BJ (cell line): Measurements from ENCODE around the gene C1orf50. TPM values are rescaled to one million over a fixed set of nuclear protein-coding genes. Genes with fewer than 3 reads are reported as not detected.
A peak's percentile ranks its signal among the peaks of the same experiment; 100 is the strongest.

Experiments
- CTCF ChIA-PET: fragments of 350-600 bp; formaldehyde crosslinking; extraction: SDS; loops from one replicate; lab custom pipeline; 2021; ENCODE audit warnings: antibody characterized with exemption, inconsistent platforms; lab: Yijun Ruan, JAX
- POLR2A ChIA-PET: fragments of 300-600 bp; sonication (Branson Sonifier 250); formaldehyde crosslinking; extraction: SDS; loops from one replicate; lab custom pipeline; 2021; ENCODE audit warnings: antibody characterized with exemption; lab: Charles Lee
- DNase-seq: peaks from one replicate; pipeline ENCODE4 v3.0.0-alpha.2; 2011; ENCODE audit warnings: low read depth
- H3K27me3 ChIP-seq: 2 replicates; pipeline ENCODE4 v1.6.0; 2011; ENCODE audit warnings: low read length; ENCODE audit not compliant: control insufficient read depth, insufficient read depth
- H3K36me3 ChIP-seq: 2 replicates; pipeline ENCODE4 v1.5.1; 2011; ENCODE audit warnings: low read length; ENCODE audit not compliant: control insufficient read depth, insufficient read depth
- H3K4me3 ChIP-seq: 2 replicates; pipeline ENCODE4 v1.5.1; 2011; ENCODE audit warnings: low read depth, mild to moderate bottlenecking, control low read depth, low read length
- CTCF ChIP-seq: IDR thresholded peaks from 2 replicates; pipeline ENCODE4 v1.5.1; 2011; ENCODE audit warnings: low read depth, mild to moderate bottlenecking, control low read depth, inconsistent platforms, low read length, moderate library complexity; ENCODE audit not compliant: insufficient read depth
- polyA plus RNA-seq: library from polyadenylated mRNA; depleted of rRNA; stranded (reverse); fragments of >200 nt; gene quantifications from 2 replicates; pipeline ENCODE4 v1.2.3, GENCODE V29; 2011

Gene C1orf50
- polyA plus RNA-seq, 1 experiment, result 2.0 TPM

- TF ChIP-seq CTCF, result no peak
- Histone ChIP-seq H3K36me3 (peaks cover 19% of the 10 kb centered on the region), H3K27me3 (no peaks in the 10 kb centered on the region), H3K4me3 (no peak overlapping the region)
- CTCF ChIA-PET, result interaction anchor here (0.7 to 5.2 kb wide), 11 partner anchors 8 to 297 kb away, joined by 3 to 82 read pairs (median 7); partner anchors contain the start of genes C1orf50, P3H1 and ZNF691
- POLR2A ChIA-PET, result no interaction called here
- DNase-seq, result no peak
Measured at GRCh38 chr1:42776502-42776901, 9.5 kb downstream of the C1orf50 start.

GRCh38 chr1:42777852-42778251, 10.8 kb downstream of the C1orf50 start:
- peaks cover 21% of the 10 kb centered on the region for H3K36me3 ChIP-seq
- ChIA-PET CTCF (interaction anchor here (0.6 to 5.2 kb wide), 23 partner anchors 9 to 1432 kb away, joined by 3 to 82 read pairs (median 5); partner anchors contain the start of genes C1orf50, ERMAP, P3H1 and SVBP), POLR2A (no interaction called here)
- TF ChIP-seq CTCF, result peak; percentile 79
- no peak overlapping the region for H3K4me3 ChIP-seq
- no peaks in the 10 kb centered on the region for H3K27me3 ChIP-seq
- no peak for DNase-seq

GRCh38 chr1:42779725-42780124, 12.7 kb downstream of the C1orf50 start:
- ChIA-PET CTCF (interaction anchor here (0.6 to 5.2 kb wide), 7 partner anchors 8 to 294 kb away, joined by 3 to 82 read pairs (median 4); partner anchors contain the start of genes C1orf50 and P3H1), POLR2A (no interaction called here)
- Histone ChIP-seq H3K36me3 (peaks cover 17% of the 10 kb centered on the region), H3K4me3 (no peak overlapping the region), H3K27me3 (no peaks in the 10 kb centered on the region)
- DNase-seq, result no peak
- no peak for TF ChIP-seq CTCF

- TF ChIP-seq CTCF, result no peak
- ChIA-PET CTCF (interaction anchor here (0.6 to 5.2 kb wide), 6 partner anchors 12 to 294 kb away, joined by 3 to 82 read pairs (median 6); partner anchors contain the start of genes C1orf50 and P3H1), POLR2A (interaction anchor here (0.6 kb wide), 1 partner anchor 97 kb away, joined by 3 read pairs; no protein-coding TSS in a partner anchor)
- Histone ChIP-seq H3K4me3 (no peak overlapping the region), H3K27me3 (no peaks in the 10 kb centered on the region), H3K36me3 (peaks cover 15% of the 10 kb centered on the region)
- DNase-seq, result no peak
Measured at GRCh38 chr1:42780176-42780575, 13.1 kb downstream of the C1orf50 start.

- H3K27me3 ChIP-seq, result no peaks in the 10 kb centered on the region
- H3K4me3 ChIP-seq, result no peak overlapping the region
- ChIA-PET POLR2A (no interaction called here), CTCF (interaction anchor here (0.6 to 3.0 kb wide), 7 partner anchors 13 to 290 kb away, joined by 4 to 14 read pairs (median 7); no protein-coding TSS in a partner anchor)
- DNase-seq, result no peak
- no peak for TF ChIP-seq CTCF
- peaks cover 4% of the 10 kb centered on the region for H3K36me3 ChIP-seq
Measured at GRCh38 chr1:42783092-42783491, 16.0 kb downstream of the C1orf50 start.
